Measurements from ENCODE around the gene TP53TG5. TPM values are rescaled to one million over a fixed set of nuclear protein-coding genes. Genes with fewer than 3 reads are reported as not detected.

The TP53TG5 gene
- total and polyA plus RNA-seq, 10 of the 15 experiments (the other 5 are each of a cell fraction or from before 2014, with no cell fraction given), result 0.24 TPM; not detected in 9

- TF ChIP-seq SREBF2 (IDR thresholded peaks at IDR 0.05; ENCODE audit: low read length) (no peak), USF1 (IDR thresholded peaks at IDR 0.05; ENCODE audit: borderline replicate concordance, extremely low read length, insufficient read depth, low read depth, low read length) (no peak), MTA3 (IDR thresholded peaks at IDR 0.05; ENCODE audit: borderline replicate concordance, low read length) (no peak), NFYB (IDR thresholded peaks at IDR 0.05; ENCODE audit: insufficient read depth, low read depth, low read length) (no peak), POLR2AphosphoS5 (IDR thresholded peaks at IDR 0.05; ENCODE audit: low read length) (no peak), ZNF207 (IDR thresholded peaks at IDR 0.05; ENCODE audit: borderline replicate concordance) (no peak), IRF3 (IDR thresholded peaks at IDR 0.05) (no peak), ASH2L (IDR thresholded peaks at IDR 0.05; ENCODE audit: borderline replicate concordance, low read depth) (no peak), SMAD1 (IDR thresholded peaks at IDR 0.05; ENCODE audit: low read depth, partially characterized antibody) (no peak), EZH2 (IDR thresholded peaks at IDR 0.05; ENCODE audit: borderline replicate concordance, control insufficient read depth, low read depth, low read length) (no peak), ZNF687 (IDR thresholded peaks at IDR 0.05) (no peak), MAX (IDR thresholded peaks at IDR 0.05; ENCODE audit: low read depth, low read length) (no peak)
- 51% methylated on average over 3 of the region's 3 CpGs for WGBS (ENCODE audit: insufficient coverage, insufficient replicate concordance, low lambda C conversion rate, missing lambda C conversion rate)
- H3K4me2 ChIP-seq (ENCODE audit: control insufficient read depth, insufficient read depth), result no peak overlapping the region
- ChIA-PET RAD21 (ENCODE audit: unreplicated experiment) (interaction anchor here (2.3 kb wide), 1 partner anchor 106 kb away, joined by 5 read pairs; no protein-coding TSS in a partner anchor), CTCF (interaction anchor here (1.0 to 1.6 kb wide), 2 partner anchors 12 to 106 kb away, joined by 3 read pairs; no protein-coding TSS in a partner anchor), SMC1A (ENCODE audit: uncharacterized antibody, unreplicated experiment) (no interaction called here), POLR2A (no interaction called here)
- H3K79me2 ChIP-seq (ENCODE audit: control insufficient read depth, insufficient read depth, low read length), result no peaks in the 10 kb centered on the region
- DNase-seq (ENCODE audit: low read depth, low spot score), result no peak
- no peak overlapping the region for H2AFZ ChIP-seq (ENCODE audit: control insufficient read depth, low read depth, low read length)
- BruUV-seq (replicated peaks), result no TSS peak
- no peak overlapping the region for H3K4me3 ChIP-seq
- no peaks in the 10 kb centered on the region for H3K27me3 ChIP-seq (replicated peaks in 1 of 2; ENCODE audit: control insufficient read depth in 2 of 2, insufficient read depth in 2 of 2, low read length in 1 of 2)
- in situ Hi-C loops (cut with MboI) (no loop called here), intact Hi-C loops (cut with micrococcal nuclease; ENCODE audit: unreplicated experiment) (no loop called here)
- FAIRE-seq, result no peak
- no peaks in the 10 kb centered on the region for H3K4me1 ChIP-seq (ENCODE audit: control insufficient read depth, insufficient read depth, low read length)
- H3K9me3 ChIP-seq (replicated peaks; ENCODE audit: control insufficient read depth, insufficient read depth, low read length), result no peaks in the 10 kb centered on the region
- H4K20me1 ChIP-seq (ENCODE audit: control insufficient read depth, insufficient read depth), result no peaks in the 10 kb centered on the region; the same call in 1 of the 2 replicates
- H3K36me3 ChIP-seq (ENCODE audit: control insufficient read depth in 2 of 2, insufficient read depth in 2 of 2, low read length in 1 of 2), result no peaks in the 10 kb centered on the region; a peak in 1 of 4 replicates
- no peak overlapping the region for H3K27ac ChIP-seq (ENCODE audit: control insufficient read depth, insufficient read depth)
- no peak overlapping the region for H3K9ac ChIP-seq (ENCODE audit: control insufficient read depth, insufficient read depth, low read length)
- ATAC-seq, result no peak
Observed at GRCh38 chr20:45330476-45330875, 47.6 kb downstream of the TP53TG5 start.

Measured in GM12878 (cell line).